ENCODE measurements around the gene FUZ.

The FUZ gene

DNA sequence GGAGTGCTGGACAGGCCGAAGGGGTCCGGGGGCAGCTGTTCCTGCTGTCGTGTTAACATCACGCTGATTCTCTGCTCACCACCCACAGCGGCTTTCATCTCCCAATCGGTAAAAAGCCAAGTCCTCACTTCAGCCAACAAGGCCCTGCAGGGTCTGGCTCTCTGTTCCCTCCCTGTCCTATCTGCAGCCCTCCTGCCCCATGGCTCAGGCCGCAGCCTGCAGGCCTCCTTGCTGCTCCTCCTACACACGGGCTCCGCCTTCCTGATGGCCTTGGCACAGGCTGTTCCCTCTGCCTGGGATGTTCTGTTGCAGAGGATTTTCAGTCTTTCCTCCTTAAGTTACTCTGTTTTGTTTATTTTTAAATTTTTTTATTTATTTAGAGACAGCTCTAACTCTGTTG is 22.2 kb downstream of the FUZ start:
- FAIRE-seq (no peak), DNase-seq (ENCODE audit: insufficient read length, low spot score) (no peak)
- TF ChIP-seq, protein P1, sequence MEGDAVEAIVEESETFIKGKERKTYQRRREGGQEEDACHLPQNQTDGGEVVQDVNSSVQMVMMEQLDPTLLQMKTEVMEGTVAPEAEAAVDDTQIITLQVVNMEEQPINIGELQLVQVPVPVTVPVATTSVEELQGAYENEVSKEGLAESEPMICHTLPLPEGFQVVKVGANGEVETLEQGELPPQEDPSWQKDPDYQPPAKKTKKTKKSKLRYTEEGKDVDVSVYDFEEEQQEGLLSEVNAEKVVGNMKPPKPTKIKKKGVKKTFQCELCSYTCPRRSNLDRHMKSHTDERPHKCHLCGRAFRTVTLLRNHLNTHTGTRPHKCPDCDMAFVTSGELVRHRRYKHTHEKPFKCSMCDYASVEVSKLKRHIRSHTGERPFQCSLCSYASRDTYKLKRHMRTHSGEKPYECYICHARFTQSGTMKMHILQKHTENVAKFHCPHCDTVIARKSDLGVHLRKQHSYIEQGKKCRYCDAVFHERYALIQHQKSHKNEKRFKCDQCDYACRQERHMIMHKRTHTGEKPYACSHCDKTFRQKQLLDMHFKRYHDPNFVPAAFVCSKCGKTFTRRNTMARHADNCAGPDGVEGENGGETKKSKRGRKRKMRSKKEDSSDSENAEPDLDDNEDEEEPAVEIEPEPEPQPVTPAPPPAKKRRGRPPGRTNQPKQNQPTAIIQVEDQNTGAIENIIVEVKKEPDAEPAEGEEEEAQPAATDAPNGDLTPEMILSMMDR (IDR thresholded peaks at IDR 0.05; ENCODE audit: insufficient read depth, missing control alignments): no peak

DNA sequence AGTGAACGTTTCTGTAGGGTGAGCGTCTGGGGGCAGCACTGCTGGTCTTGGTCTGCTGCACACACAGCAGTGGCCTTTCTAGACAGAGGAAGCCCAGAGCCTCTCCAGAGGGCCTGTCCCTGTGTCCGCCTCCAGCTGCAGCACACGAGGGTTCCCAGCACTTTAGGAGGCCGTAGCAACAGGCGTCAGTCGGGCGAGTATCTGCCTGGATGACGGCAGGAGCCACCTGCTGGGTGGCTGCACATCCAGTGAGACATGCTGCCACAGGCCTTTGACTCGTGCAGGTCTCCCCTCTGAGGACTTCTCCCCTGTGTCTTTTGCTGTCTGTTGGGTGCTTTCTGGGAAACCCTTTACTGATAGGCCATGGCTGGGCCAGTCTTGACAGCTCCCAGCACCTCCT is 24.2 kb downstream of the FUZ start:
- DNase-seq (ENCODE audit: insufficient read length, low spot score) (no peak), FAIRE-seq (no peak)
- TF ChIP-seq, protein P1 (IDR thresholded peaks at IDR 0.05; ENCODE audit: insufficient read depth, missing control alignments): no peak

DNA sequence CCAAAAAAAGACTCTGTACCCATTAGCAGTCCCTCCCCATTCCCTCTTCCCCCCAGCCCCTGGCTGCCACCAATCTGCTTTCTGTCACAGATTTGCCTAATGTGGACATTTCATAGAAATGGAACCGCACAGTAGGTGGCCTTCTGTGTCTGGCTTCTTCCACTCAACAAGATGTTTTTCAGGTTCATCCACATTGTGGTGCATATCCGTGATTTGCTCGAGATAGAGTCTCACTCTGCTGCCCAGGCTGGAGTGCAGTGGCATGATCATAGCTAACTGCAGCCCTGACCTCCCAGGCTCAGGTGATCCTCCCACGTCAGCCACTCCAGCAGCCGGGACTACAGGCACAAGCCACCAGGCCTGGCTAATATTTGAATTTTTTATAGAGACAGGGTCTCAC is 25.3 kb downstream of the FUZ start:
- DNase-seq (ENCODE audit: insufficient read length, low spot score): no peak
- TF ChIP-seq, protein P1 (IDR thresholded peaks at IDR 0.05; ENCODE audit: insufficient read depth, missing control alignments): no peak
- no peak for FAIRE-seq

DNA sequence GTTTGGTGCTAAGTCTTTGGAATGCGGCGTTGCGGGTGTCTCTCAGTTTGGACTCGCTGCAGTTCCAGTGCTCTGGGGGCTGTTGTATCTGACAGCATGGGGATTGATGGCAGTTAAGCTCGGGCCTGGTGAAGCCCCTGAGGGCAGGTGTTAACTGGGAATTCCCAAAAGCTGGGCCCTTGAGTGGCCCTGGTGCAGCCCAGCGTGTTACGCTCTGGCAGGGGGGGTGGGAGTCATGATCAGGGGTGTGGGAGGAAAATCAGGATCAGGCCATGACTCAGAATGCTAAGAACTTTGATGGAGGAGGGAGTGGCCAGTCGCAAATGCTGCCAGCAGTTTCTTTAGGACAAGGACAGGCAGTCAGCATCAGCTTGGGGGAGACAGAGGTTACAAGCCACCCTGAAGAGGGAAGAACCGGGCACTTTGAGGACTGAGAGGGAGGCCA is 26.7 kb downstream of the FUZ start:
- FAIRE-seq: no peak
- DNase-seq (ENCODE audit: insufficient read length, low spot score): no peak
- TF ChIP-seq, protein P1 (IDR thresholded peaks at IDR 0.05; ENCODE audit: insufficient read depth, missing control alignments): no peak

DNA sequence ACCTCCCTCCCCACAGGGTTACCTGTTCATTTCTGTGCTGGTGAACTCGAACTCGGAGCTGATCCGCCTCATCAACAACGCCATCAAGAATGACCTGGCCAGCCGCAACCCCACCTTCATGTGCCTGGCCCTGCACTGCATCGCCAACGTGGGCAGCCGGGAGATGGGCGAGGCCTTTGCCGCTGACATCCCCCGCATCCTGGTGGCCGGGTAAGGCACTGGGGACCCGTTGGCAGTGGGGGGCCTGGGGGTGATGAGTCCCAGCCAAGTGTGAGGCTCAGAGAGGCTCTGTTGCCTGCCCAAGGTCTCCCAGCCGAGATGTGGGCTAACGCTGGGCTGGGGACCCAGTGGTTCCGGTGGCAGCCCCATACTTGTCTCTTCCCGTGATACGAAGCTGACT is 30.6 kb downstream of the FUZ start:
- no peak for FAIRE-seq
- TF ChIP-seq, protein P1 (IDR thresholded peaks at IDR 0.05; ENCODE audit: insufficient read depth, missing control alignments): no peak
- DNase-seq (ENCODE audit: insufficient read length, low spot score): no peak

DNA sequence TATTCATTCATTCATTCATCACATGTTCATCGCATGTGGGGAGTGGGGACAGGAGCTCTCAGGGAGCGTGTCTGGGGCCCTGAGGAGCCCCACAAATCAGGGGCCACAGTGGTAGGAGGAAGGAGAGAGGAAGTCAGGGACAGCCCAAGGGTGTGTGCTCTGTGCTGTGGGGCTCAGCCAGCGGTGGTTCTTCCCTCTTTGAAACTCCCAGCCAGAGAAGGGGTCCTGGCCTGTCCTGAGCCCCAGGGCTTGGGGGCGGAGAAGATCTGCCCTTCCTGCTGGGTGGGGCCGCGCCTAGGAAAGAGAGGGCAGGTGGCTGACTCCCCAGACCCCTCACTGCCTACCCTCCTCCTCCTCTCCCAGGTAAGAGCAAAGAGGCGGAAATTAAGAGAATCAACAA is 31.7 kb downstream of the FUZ start:
- FAIRE-seq (no peak), DNase-seq (ENCODE audit: insufficient read length, low spot score) (no peak)
- TF ChIP-seq, protein P1 (IDR thresholded peaks at IDR 0.05; ENCODE audit: insufficient read depth, missing control alignments): no peak

DNA sequence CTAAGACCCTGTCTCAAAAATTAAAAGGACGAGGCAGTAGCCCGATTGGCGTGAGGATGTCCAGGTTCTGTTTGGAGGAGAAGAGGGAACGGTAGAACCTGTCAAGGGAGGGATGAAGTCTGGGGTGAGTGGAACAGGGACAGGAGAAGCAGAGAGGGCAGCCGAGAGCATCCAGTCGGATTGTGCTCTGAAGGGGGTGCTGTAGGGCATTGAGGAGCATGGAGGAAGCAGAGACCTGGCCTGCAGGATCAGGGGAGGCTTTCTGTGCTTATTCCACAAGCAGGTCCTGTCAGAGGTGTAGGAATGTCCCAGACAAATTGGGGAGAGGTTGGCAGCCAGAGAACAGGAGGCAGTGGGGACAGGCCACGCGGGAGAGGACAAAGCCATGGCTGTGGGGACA is 32.2 kb downstream of the FUZ start:
- TF ChIP-seq, protein P1 (IDR thresholded peaks at IDR 0.05; ENCODE audit: insufficient read depth, missing control alignments): no peak
- no peak for FAIRE-seq
- DNase-seq (ENCODE audit: insufficient read length, low spot score): no peak

All from D721Med (cell line).